Right lobe of liver (tissue), 6 donors: ENCODE data around the gene TREX2. TPM values are rescaled to one million over a fixed set of nuclear protein-coding genes. Genes with fewer than 3 reads are reported as not detected.

Experiments used
- ATAC-seq, 4 donors: fragments of 200-7000 bp; cut with Tn5 transposase; one replicate each; pipeline ENCODE4 v1.9.1; 2020; ENCODE audit warnings: mild to moderate bottlenecking in 4 of 4, moderate library complexity in 4 of 4
- DNase-seq, 3 donors: peaks; one replicate each; pipeline ENCODE4 v3.0.0-alpha.2; 2020
- H3K27ac ChIP-seq, 3 donors: fragments of 200-600 bp; one replicate each; pipeline ENCODE4 v1.8.0; 2022
- H3K27me3 ChIP-seq, 2 donors: fragments of 200-600 bp; one replicate each; pipeline ENCODE4 v1.8.0; 2022
- H3K36me3 ChIP-seq, 4 donors: fragments of 200-600 bp; sonication (generic) in 1 of 4; one replicate each; pipeline versions ENCODE4 v1.5.1 to v1.8.0; 2017 to 2022; ENCODE audit warnings: control low read depth in 1 of 4
- H3K4me1 ChIP-seq, 4 donors: fragments of 200-600 bp; sonication (generic) in 1 of 4; one replicate each; pipeline versions ENCODE4 v1.5.1 to v1.8.0; 2017 to 2022; ENCODE audit warnings: control low read depth in 1 of 4
- H3K4me3 ChIP-seq, 3 donors: fragments of 200-600 bp; one replicate each; pipeline ENCODE4 v1.8.0; 2022
- H3K9me3 ChIP-seq, 4 donors: fragments of 200-600 bp; sonication (generic) in 1 of 4; one replicate each; pipeline versions ENCODE4 v1.5.1 to v1.8.0; 2017 to 2022; ENCODE audit warnings: control low read depth in 1 of 4
- POLR2A ChIP-seq: fragments of 450-650 bp; IDR thresholded peaks from one replicate; pipeline ENCODE4 v1.6.1; 2017; ENCODE audit warnings: antibody characterized with exemption, mild to moderate bottlenecking
- WGBS: methylation state at CpG from one replicate; pipeline ENCODE4 v1.1.6; 2018; ENCODE audit warnings: low coverage, low lambda C conversion rate; ENCODE audit not compliant: insufficient coverage; ENCODE audit errors: missing lambda C conversion rate; 5-methylcytosine and 5-hydroxymethylcytosine counted together
- intact Hi-C, 2 donors: fragments of 100-400 bp; cut with DNase I; formaldehyde crosslinking; loops; one replicate each; pipeline versions ENCODE4 v1.11.2 to v1.14.1; 2022
- total RNA-seq, 6 experiments: library from RNA; depleted of rRNA in 2 of 6; stranded (reverse); fragments of >200 nt in 2 of 6; fragmentation: NEBNext Ultra II Directional in 3 of 6; extraction: Animal tissue kit (Norgen Biotek cat#: 25700) in 3 of 6; gene quantifications; one replicate each; pipeline versions ENCODE4 v1.1.0 to v1.2.4, GENCODE V29; 2016 to 2023
- TF ChIP-seq, protein P1 (sequence below), 4 donors: fragments of 200-600 bp in 3 of 4; fragments of 450-650 bp in 1 of 4; IDR thresholded peaks; one replicate each; pipeline versions ENCODE4 v1.5.1 to v1.8.0; 2016 to 2022; ENCODE audit warnings: antibody characterized with exemption in 4 of 4, mild to moderate bottlenecking in 2 of 4
- donor health status: DM: no; HTN: yes; CAD: no.
- donor health status: DM: no; HTN: no; CAD: no.
- donor health status: DM: no; HTN: no; CAD: no.
- donor health status: DM: no; HTN: yes; CAD: no.
- donor health status: DM: no; HTN: yes; CAD: no.

TREX2 gene
- total RNA-seq, 6 experiments from 2014 or later = 0.18 to 0.46 (median 0.23) TPM; not detected in 2

DNA sequence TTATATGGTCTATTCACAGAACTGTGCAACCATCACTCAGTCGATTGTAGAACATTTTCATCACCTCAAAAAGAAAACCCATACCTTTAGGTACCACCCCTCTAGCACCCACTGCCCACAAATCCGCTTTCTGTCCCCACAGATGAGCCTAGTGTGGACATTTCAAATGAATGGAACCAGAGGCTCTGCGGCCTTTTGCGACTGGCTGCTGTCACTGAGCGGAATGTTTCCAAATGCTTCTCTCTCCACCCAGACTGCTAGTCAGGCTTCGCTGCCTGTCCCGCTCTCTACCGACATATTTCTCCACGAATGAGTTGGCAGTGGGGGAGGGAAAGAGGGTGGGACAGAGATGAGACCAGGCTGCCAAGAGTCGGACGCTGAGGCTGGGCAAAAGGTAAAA lies 47.2 kb upstream of the TREX2 start:
- intact Hi-C loops = no loop called here
- Histone ChIP-seq H3K36me3 (no peaks in the 10 kb centered on the region), H3K9me3 (no peaks in the 10 kb centered on the region), H3K4me3 (no peak overlapping the region), H3K4me1 (no peaks in the 10 kb centered on the region), H3K27ac (no peak overlapping the region), H3K27me3 (no peaks in the 10 kb centered on the region)
- ATAC-seq (no peak), DNase-seq (no peak)
- TF ChIP-seq, protein P1, sequence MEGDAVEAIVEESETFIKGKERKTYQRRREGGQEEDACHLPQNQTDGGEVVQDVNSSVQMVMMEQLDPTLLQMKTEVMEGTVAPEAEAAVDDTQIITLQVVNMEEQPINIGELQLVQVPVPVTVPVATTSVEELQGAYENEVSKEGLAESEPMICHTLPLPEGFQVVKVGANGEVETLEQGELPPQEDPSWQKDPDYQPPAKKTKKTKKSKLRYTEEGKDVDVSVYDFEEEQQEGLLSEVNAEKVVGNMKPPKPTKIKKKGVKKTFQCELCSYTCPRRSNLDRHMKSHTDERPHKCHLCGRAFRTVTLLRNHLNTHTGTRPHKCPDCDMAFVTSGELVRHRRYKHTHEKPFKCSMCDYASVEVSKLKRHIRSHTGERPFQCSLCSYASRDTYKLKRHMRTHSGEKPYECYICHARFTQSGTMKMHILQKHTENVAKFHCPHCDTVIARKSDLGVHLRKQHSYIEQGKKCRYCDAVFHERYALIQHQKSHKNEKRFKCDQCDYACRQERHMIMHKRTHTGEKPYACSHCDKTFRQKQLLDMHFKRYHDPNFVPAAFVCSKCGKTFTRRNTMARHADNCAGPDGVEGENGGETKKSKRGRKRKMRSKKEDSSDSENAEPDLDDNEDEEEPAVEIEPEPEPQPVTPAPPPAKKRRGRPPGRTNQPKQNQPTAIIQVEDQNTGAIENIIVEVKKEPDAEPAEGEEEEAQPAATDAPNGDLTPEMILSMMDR (IDR thresholded peaks at IDR 0.05) = no peak
- TF ChIP-seq POLR2A = no peak
- WGBS = 85% methylated on average over 11 of the region's 11 CpGs

DNA sequence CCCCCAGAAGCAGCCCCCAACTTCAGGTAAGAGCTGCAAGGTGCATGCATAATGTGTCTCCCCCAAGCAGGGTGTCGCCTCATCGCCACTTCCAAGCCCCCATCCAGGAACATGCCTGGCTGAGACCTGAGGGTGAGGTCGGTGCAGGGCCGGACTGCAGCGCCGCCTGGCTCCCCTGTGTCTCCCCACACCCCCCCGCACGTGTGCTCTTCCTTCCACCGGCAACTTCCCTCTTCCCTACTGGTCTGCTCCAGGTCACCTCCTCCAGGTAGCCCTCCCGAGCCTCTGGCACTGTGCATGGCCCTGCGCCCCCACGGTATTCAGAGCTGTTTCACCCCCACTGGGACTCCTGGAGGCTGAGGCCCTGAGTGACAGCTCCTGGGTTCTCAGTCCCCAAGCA lies 46.7 kb upstream of the TREX2 start:
- WGBS = 60% methylated on average over 1 of the region's 12 CpGs
- no peak overlapping the region for H3K4me3 ChIP-seq
- no peak for DNase-seq
- H3K4me1 ChIP-seq = no peaks in the 10 kb centered on the region
- no peaks in the 10 kb centered on the region for H3K36me3 ChIP-seq
- no peaks in the 10 kb centered on the region for H3K9me3 ChIP-seq
- no peak overlapping the region for H3K27ac ChIP-seq
- TF ChIP-seq, protein P1 (IDR thresholded peaks at IDR 0.05) = no peak
- TF ChIP-seq POLR2A = no peak
- ATAC-seq = no peak
- no peaks in the 10 kb centered on the region for H3K27me3 ChIP-seq
- intact Hi-C loops = no loop called here

DNA sequence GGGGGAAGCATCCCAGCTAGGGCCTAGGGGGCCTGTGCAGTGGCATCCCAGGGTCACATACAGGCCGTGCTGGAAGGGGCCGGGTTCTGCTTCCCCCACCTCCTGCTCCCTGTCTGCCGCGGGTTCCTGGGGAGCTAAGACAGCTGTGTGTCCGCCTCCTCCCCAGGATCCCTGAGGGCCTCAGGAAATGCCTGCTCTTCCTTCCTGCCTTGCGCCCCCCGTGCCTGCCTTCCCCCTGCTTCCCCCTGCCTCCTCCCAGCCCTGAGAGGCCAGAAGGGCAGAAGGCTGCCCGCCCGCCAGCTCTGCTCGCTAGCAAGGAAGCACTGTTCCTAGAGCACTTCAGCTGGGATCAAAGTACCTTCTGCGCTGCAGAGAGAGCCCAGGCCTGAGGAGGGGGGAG lies 46.1 kb upstream of the TREX2 start:
- DNase-seq = no peak
- no peak for TF ChIP-seq POLR2A
- TF ChIP-seq, protein P1 (IDR thresholded peaks at IDR 0.05) = no peak
- no peak overlapping the region for H3K4me3 ChIP-seq
- no peaks in the 10 kb centered on the region for H3K36me3 ChIP-seq
- intact Hi-C loops = no loop called here
- no peaks in the 10 kb centered on the region for H3K27me3 ChIP-seq
- no peaks in the 10 kb centered on the region for H3K9me3 ChIP-seq
- H3K27ac ChIP-seq = no peak overlapping the region
- WGBS = 46% methylated on average over 7 of the region's 11 CpGs
- no peaks in the 10 kb centered on the region for H3K4me1 ChIP-seq
- no peak for ATAC-seq

DNA sequence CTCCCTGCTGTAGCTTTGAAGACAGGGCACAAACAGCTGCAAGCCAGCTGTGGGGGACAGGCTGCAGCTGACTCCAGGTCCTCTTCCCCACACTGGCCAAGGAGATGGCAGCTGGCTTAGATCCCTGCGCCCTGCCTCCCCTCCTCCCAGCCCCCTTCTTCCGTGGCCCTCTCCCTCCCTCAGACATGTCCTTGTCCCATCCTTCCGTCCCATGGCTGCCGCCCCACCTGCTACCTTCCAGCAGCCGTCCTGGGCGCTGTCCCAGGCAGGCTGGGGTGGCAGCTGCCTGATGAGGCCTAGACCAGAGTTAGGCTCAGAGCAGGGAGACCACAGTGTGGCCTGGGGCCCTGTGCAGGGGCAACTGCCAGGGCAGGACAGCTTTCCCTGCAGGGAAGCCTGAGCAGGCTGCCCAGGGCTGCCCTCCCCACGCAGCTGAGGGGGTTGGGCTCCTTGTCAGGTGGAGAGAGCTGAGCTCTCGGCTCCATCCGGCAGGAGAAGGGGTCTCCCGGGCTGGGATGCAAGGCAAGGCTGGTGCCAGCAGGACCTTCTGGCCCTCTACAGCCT lies 45.6 kb upstream of the TREX2 start:
- WGBS = 66% methylated on average over 5 of the region's 10 CpGs
- no peak for DNase-seq
- H3K4me3 ChIP-seq = no peak overlapping the region
- no peak for TF ChIP-seq POLR2A
- TF ChIP-seq, protein P1 (IDR thresholded peaks at IDR 0.05) = no peak
- no peaks in the 10 kb centered on the region for H3K4me1 ChIP-seq
- H3K27ac ChIP-seq = no peak overlapping the region
- intact Hi-C loops = no loop called here
- no peaks in the 10 kb centered on the region for H3K27me3 ChIP-seq
- no peak for ATAC-seq
- H3K9me3 ChIP-seq = no peaks in the 10 kb centered on the region
- H3K36me3 ChIP-seq = no peaks in the 10 kb centered on the region
